Activated T-cell treated with anti-CD3 and anti-CD28 coated beads, Interleukin-2, amount 50 U/mL, for 48 hours (primary cell): Measurements from ENCODE around the gene PFKFB3.
"Not testable (repeated sequence)": the region's sequence is repeated elsewhere in the genome, so short reads cannot be mapped to it uniquely, and the experiment has no call there.

Source experiments
- DNase-seq, 2 experiments: peaks; one replicate each; pipeline ENCODE4 v3.0.0-alpha.2; 2020

The PFKFB3 gene

DNA sequence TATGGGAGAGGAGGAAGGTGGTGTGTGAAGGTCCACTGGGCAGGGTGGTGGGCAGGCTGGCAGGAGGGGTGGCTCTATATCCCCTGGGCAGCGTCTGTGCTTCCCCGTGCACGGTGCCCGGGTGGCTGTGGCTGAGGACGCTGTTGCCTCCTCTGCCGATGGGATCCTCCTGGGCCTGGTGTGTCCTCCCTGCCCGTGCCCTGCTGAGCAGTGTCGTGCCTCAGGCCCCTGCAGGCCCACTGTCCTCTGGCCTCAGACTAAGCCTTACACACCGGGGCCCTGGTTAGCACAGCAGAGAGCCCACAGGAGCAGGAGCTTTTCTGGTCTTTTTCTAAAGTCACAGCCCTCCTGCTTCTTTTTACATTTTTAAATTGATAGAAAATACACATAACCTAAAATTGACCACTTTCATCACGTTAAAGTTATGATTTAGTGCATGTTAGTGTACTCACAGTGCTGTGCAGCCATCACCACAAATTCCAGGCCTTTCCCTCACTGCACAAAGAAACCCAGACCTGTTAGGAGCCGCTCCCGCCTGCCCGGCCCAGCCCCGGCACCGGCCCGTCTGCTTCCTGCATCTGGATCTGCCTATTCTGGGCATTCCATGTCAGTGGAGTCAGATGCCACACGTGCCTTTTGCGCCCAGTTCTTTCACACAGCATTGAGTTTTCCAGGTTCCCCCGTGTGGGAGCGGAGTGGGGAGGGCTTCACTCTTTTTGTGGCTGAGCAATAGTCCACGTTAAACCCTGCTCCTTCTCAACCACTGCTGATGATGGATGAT, 19.4 kb downstream of the PFKFB3 start:
- no peak for DNase-seq

DNA sequence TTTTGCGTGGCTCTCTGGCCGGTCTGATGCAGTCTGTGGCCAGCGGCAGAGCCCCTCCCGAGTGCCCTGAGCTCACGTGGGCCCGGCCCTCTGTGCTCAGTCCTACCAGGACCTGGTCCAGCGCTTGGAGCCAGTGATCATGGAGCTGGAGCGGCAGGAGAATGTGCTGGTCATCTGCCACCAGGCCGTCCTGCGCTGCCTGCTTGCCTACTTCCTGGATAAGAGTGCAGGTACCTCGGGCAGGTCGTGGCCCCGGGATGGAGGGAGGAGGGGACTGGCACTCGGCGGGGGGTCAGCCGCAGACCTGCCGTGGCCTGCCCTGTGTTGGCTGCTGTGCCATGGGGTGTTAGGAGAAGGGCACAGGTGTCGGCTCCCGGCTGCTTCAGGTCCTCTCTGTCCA, 20.0 kb downstream of the PFKFB3 start:
- no peak for DNase-seq

DNA sequence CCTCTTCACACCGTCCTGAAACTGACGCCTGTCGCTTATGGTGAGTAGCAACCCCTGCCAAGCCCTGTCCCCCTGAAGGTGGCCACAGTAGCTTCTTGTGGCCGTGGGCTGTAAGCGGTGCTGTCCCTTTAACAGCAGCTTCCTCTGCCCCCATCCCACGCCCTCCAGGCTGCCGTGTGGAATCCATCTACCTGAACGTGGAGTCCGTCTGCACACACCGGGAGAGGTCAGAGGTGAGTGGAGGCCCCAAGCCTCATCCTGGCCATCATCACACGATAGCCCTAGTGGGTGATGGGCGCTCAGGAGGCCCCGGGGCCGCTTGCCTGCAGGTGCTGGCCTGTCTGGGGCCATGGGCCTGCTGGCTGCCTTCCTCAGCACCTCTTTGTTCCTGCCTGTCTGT, 21.2 kb downstream of the PFKFB3 start:
- no peak for DNase-seq

DNA sequence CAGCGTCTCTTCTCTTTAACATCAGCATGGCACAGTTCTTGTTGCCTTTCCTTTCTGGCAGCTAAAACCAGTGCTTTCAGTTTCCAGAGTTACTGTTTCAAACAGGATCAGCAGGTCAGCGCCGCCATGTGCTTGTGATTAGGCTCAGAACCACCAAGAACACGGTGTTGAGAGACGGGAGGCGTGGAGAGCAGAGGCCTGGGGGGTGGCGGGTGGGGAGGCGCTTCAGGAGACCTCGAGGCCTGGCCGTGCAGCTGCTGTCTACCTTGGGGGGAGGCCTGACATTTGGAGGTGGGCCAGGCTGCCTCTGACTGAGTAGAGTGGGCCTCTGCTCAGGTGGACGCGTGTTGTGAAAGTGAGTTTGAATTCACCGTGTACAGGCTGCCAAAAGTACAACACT, 22.0 kb downstream of the PFKFB3 start:
- no peak for DNase-seq

DNA sequence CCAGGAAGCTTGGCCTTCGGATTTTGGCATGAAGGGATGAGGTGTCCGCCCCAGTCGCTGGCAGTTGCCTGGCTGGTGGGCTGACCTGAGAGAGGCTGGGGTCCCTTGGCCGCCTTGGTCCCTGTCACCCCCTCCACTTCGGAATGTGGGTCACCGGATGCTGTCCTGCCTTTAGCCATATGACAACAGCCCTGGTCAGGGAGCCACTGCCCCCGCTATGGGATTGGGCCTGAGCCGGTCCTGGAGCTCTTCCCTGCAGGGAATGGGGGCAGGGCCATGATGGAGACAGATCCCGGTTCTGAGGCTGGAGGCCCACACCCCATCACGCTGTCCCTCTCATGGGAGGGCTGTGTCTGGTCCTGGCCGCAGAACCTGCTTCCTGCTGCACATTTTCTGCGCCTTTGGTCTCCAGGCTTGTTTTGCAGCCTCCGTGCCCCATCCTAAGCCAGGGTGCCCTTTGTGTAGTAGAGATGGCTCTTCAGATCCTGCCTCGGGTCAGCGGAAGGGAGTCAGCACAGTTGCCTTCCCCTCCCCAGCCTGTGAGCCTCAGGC, 22.6 kb downstream of the PFKFB3 start:
- DNase-seq = no peak

DNA sequence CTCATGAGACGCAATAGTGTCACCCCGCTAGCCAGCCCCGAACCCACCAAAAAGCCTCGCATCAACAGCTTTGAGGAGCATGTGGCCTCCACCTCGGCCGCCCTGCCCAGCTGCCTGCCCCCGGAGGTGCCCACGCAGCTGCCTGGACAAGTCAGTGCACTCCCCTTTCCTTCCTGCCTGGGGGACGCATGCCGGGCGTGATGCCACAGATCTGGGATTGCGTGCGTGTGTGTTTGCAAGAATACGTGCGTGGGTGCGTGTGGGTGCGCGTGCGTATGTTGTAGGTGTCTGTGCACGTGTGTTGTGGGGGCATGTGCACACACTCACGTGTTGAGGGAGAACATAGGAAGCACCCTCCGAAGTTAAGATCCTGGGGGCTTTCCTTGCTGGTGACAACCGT, 23.5 kb downstream of the PFKFB3 start:
- no peak for DNase-seq

DNA sequence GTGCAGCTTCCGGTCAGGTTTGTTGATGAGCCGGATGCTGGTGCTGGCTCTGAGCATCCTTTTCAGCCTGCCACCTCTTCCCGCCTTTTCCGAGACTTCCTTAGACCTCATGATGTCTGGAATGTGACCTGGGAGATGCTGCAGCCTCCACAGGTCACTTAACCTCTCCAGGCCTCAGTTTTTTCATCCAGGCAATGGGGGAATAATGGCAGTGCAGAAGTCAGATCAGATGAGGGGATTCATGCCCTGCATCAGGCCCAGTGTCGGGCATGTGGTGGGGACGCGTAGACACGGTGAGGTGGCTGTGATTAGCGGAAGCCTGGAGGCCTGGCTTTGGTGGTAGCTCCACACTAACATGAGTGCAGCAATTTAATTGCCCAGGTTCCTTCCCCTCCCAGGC, 24.6 kb downstream of the PFKFB3 start:
- no peak for DNase-seq

DNA sequence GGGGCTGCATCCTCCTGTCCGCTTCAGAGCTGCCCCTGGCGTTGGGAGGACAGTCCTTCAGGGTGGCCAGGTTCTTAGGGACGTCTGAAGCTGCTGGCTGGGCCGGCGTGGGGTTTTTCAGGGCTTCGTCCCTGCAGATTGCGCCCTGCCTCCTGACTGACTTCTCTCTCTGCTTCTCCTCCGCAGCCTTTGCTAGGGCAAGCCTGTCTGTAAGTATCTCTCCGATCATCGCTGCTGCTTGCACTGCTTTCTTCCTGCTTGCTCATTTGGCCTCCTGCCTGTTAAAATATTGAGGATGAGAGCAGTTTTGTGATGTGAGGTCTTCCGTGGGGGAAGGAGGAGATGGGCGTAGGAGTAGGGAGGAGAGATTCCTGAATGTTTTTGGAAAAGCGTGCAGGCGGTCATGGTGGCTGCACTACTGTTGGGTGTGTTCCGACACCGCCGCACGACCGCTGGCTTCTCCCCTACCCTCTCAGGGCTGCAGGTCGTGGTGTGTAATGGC, 25.3 kb downstream of the PFKFB3 start:
- no peak for DNase-seq

DNA sequence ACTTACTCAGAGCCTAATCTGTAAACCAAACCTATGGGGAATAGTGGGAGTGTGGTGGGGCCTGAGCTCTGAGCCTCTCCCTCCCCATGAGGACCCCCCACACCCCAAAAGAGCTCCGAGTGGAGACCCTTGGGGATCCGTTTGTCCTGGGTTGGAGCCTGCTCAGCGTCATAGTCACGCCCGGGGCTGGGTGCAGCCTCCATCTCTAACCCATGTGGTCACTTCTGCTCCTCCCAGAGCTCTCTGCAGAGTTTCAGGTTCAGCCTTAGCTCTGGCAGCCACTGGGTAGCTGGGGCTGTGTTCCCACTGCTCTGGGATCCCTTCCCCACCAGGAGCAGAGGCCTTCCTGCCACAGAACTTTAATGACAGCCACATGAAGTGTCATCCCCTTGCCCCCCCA, 25.9 kb downstream of the PFKFB3 start:
- no peak for DNase-seq

DNA sequence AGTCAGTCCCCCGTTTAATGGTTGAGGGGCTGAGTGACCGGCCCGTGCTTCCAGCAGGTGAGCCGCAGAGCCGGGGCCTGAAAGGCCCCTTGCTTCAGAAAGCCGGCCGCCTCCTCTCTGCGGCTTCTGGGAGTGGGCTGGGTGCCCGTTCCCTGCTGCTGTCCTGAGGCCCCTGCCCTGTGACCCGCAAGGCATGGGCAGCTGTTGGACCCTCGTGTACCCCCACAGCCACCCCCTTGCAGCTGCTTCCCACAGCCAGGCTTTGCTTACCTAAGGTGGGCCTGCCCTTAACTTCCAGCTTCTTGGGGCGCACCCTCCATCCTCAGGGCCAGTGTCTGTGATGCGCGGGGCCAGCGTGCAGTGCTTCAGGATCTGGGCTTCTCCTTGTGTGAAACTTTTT, 26.6 kb downstream of the PFKFB3 start:
- no peak for DNase-seq

DNA sequence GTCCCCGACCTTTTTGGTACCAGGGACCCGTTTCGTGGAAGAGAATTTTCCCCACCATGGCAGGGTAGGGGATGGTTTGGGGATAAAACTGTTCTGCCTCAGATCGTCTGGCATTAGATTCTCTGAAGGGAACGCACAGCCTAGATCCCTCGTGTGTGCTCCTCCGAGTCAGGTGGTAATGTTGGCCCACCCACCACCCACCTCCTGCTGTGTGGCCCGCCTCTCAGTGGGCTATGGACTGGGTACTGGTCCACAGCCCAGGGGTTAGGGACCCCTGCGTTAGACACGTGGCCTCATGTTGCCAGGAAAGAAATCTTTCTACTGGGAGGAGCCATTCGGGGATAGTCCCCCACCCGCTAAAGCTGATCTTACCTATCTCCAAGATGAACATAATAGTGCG, 27.0 kb downstream of the PFKFB3 start:
- DNase-seq = no peak

DNA sequence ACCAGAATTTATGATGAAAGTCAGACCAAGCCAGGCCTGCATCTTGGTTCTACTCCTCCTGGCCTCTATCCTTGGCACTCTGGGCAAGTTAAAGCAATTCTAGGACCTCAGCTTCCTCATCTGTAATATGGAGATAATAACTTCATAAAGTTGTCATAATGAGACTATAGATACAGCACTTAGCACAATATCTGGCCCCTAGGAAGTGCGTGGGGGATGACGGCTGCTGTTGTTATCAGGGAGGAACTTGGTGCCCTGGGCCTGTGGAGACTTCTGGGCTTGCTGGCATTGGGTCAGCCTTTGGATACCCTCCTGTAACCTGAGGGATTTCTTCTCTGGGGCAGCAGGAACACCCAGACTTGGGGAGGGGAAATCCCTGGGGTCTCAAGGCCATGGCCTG, 27.6 kb downstream of the PFKFB3 start:
- no peak for DNase-seq

DNA sequence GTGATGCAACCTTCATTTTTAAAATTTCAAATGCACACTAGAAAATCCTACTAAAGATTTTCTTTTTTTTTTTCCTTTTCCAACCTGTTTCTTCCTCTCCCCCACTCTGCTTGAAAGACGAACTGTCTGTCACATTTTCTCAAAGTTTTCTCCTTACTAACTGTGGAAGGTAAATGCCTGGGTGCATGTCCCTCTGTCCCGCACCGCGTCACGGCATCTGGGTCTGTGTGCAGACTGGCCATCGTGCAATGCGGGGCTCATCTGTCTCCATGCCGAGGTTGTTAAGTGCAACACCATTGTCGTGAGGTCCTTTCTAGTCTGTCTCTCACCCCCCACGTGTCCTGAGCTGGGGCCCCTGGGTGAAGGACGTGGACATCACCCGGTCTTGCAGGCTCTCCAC, 28.4 kb downstream of the PFKFB3 start:
- no peak for DNase-seq

DNA sequence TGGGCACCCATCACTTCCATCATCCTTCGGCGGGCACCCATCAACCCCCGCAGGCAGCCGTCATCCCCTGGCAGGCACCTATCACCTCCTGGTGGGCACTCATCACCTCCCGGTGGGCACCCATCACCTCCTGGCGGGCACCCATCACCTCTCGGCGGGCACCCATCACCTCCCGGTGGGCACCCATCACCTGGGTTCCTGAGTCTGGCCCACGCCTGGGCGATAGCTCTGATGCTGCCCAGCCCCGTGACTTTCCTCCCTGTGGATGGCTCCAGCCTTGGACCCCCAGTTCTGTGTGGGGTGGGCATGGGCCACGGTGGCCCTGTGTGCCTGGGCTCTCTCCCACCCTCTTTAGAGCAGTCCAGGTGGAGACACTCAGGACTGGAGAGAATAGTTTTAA, 29.0 kb downstream of the PFKFB3 start:
- no peak for DNase-seq

DNA sequence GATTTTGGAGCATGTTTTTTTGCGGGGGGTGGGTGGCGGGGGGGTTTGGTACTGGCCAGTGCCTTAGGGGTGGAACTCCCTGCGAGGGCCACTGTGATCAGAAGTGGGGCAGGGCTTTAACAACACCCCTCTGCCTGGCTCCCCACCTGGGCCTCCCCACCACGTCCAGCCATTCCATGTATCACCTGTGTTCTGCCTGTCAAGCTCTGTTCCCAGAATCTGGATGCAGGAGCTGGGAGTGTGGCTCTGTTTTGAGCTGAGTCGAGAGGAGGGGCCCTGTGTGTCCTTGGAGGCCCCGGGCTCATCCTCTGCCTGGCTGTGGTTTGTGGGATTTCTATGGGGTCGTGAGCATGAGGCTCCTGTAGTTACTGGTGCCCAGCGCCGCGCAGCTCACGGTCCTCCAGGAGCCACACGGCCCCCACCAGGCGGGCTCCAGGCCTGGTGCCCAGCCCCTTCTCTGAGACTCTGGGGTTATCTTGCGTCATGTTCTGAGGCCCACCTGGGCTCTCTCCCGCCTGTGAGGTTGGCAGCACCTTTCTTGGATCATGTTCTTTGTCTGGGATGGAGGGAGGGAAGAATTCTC, 29.6 kb downstream of the PFKFB3 start:
- no peak for DNase-seq

DNA sequence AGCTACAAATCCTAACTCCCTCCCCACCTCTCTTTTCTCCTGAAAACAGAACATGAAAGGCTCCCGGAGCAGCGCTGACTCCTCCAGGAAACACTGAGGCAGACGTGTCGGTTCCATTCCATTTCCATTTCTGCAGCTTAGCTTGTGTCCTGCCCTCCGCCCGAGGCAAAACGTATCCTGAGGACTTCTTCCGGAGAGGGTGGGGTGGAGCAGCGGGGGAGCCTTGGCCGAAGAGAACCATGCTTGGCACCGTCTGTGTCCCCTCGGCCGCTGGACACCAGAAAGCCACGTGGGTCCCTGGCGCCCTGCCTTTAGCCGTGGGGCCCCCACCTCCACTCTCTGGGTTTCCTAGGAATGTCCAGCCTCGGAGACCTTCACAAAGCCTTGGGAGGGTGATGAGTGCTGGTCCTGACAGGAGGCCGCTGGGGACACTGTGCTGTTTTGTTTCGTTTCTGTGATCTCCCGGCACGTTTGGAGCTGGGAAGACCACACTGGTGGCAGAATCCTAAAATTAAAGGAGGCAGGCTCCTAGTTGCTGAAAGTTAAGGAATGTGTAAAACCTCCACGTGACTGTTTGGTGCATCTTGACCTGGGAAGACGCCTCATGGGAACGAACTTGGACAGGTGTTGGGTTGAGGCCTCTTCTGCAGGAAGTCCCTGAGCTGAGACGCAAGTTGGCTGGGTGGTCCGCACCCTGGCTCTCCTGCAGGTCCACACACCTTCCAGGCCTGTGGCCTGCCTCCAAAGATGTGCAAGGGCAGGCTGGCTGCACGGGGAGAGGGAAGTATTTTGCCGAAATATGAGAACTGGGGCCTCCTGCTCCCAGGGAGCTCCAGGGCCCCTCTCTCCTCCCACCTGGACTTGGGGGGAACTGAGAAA, 30.4 kb downstream of the PFKFB3 start:
- DNase-seq = no peak

DNA sequence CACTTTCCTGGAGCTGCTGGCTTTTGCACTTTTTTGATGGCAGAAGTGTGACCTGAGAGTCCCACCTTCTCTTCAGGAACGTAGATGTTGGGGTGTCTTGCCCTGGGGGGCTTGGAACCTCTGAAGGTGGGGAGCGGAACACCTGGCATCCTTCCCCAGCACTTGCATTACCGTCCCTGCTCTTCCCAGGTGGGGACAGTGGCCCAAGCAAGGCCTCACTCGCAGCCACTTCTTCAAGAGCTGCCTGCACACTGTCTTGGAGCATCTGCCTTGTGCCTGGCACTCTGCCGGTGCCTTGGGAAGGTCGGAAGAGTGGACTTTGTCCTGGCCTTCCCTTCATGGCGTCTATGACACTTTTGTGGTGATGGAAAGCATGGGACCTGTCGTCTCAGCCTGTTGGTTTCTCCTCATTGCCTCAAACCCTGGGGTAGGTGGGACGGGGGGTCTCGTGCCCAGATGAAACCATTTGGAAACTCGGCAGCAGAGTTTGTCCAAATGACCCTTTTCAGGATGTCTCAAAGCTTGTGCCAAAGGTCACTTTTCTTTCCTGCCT, 31.1 kb downstream of the PFKFB3 start:
- DNase-seq = no peak

DNA sequence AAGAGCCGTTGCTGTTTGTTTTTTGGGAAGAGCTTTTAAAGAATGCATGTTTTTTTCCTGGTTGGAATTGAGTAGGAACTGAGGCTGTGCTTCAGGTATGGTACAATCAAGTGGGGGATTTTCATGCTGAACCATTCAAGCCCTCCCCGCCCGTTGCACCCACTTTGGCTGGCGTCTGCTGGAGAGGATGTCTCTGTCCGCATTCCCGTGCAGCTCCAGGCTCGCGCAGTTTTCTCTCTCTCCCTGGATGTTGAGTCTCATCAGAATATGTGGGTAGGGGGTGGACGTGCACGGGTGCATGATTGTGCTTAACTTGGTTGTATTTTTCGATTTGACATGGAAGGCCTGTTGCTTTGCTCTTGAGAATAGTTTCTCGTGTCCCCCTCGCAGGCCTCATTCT, 31.6 kb downstream of the PFKFB3 start:
- no peak for DNase-seq

DNA sequence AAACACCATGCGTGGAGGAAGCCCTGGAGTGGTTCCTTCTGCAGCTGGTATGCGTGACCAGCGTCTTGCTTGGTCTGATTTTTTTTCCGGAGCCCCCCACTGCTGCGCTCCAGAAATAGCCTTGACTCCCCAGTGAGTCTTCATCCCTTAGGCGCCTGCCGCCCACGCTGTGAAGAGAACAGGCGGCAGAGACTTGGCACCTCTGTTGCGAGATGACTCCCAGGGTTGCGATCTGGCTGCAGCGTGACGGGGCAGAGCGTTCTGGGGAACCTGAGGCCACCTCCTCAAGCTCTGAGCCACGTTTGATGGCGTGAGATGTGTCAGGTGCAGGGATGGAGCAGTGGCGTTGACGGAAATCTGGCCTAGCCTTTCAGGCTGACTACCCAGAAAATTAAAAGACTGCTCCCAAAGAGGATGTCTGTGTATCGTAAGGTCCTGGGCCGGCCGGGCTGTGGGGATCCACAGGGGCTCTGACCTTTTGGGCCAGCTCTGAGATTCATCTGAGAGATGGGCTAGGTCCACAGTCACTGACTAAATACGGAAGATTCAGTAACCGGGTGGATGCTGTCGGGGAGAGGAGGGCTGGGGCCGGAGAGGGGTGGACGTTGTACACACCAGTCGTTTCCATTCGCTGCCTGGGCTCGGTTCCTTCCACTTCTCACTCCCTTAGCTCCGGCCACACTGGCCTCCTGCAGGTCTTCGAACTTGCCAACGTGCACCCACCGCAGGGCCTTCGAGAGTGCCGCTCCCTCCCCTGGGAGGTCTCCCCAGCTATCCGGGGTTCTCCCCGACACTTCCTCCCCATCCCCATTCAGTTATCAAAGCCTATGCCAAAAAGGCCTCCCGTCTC, 33.8 kb downstream of the PFKFB3 start:
- DNase-seq = no peak

DNA sequence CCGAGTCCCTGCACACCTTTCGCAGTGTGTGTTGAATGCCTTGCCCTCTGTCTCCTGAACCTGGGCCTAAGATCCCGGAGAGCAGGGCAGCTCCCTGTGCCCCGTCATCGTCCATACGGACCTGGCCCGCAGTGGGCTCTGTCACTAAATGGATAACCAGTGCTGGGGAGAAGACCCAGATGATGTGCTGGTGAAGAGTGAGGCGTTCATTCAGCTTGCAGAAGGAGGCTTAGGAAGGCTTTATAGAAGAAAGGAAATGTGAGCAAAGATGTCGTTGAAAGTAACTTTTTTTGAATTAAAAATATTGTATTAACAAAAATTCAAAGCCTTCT, 34.4 kb downstream of the PFKFB3 start:
- no peak for DNase-seq

DNA sequence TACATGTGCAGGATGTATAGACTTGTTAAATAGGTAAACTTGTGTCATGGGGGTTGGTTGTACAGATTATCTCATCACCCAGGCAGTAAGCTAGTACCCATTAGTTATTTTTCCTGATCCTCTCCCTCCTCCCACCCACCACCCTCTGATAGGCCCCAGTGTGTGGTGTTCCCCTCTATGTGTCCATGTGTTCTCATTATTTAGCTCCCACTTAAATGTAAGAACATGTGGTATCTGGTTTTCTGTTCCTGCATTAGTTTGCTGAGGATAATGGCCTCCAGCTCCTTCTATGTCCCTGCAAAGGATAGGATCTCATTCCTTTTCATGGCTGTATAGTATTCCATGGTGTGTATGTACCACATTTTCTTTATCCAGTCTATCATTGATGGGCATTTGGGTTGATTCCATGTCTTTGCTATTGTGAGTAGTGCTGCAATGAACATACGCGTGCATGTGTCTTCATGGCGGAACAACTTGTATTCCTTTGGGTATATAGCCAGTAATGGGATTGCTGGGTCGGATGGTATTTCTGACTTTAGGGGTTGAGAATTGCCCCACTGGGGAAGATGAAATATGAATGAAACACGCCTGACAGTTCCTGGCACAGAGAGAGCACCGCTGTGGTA, 36.0 kb downstream of the PFKFB3 start:
- not testable (repeated sequence) for DNase-seq
